Prostate gland (tissue), 2 donors: Measurements from ENCODE around the gene RPS6KA3.

Experiments used
- CTCF ChIP-seq, 4 experiments: fragments of 200-600 bp in 2 of 4; fragments of 450-650 bp in 2 of 4; sonication (generic) in 2 of 4; IDR thresholded peaks; 1 replicate in 3 of 4; 2 replicates in 1 of 4; pipeline ENCODE4 v1.5.1; 2016 to 2019; ENCODE audit warnings: antibody characterized with exemption in 4 of 4, mild to moderate bottlenecking in 2 of 4, moderate library complexity in 2 of 4
- POLR2A ChIP-seq: fragments of 450-650 bp; IDR thresholded peaks from one replicate; pipeline ENCODE4 v1.6.1; 2016; ENCODE audit warnings: antibody characterized with exemption, mild to moderate bottlenecking

DNA sequence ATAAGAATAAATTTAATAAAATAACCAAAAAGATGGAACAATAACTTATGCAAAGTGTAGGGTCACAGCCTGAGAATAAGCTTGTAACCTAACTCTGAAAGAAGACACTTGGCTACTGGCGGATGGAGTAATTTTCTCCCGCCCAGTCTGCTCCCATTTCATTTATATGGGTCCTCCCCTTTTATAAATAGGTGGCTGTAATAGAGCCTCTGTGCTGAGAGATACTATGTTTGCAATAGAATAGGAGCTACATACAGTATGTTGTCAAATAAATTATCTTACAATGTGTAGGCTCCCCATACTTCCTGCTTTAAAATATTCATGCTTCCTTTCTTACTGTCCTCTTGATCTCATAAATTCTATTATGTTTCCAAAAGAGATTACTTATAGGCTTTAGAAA lies 28.2 kb upstream of the RPS6KA3 start:
- TF ChIP-seq POLR2A (no peak), CTCF (IDR thresholded peaks at IDR 0.05) (no peak)
